SKM-1 (cell line): ENCODE measurements around the gene MBD5.

ENCODE experiments used
- DNase-seq: peaks from one replicate; lab custom pipeline; 2025; ENCODE audit not compliant: unreplicated experiment; lab: John Stamatoyannopoulos, UW

MBD5 gene

GRCh38 chr2:148513427-148513826 lies 492.5 kb downstream of the MBD5 start:
- DNase-seq: no peak

GRCh38 chr2:148515120-148515519 lies 494.2 kb downstream of the MBD5 start:
- no peak for DNase-seq

GRCh38 chr2:148515976-148516375 lies 495.1 kb downstream of the MBD5 start:
- no peak for DNase-seq

GRCh38 chr2:148517296-148517695 lies 496.4 kb downstream of the MBD5 start:
- DNase-seq: no peak

- DNase-seq: no peak
These were observed 496.9 kb downstream of the MBD5 start for GRCh38 chr2:148517822-148518221.

GRCh38 chr2:148519013-148519412 lies 498.1 kb downstream of the MBD5 start:
- DNase-seq: no peak

GRCh38 chr2:148521181-148521580 lies 500.3 kb downstream of the MBD5 start:
- no peak for DNase-seq

GRCh38 chr2:148523315-148523714 lies 502.4 kb downstream of the MBD5 start:
- DNase-seq: no peak

GRCh38 chr2:148524519-148524919 lies 503.6 kb downstream of the MBD5 start:
- no peak for DNase-seq

- DNase-seq: no peak
These were observed 504.2 kb downstream of the MBD5 start for GRCh38 chr2:148525130-148525529.

GRCh38 chr2:148526509-148527346 lies 505.8 kb downstream of the MBD5 start:
- DNase-seq: no peak

GRCh38 chr2:148527488-148528340 lies 506.8 kb downstream of the MBD5 start:
- DNase-seq: no peak

- no peak for DNase-seq
These were observed 507.6 kb downstream of the MBD5 start for GRCh38 chr2:148528356-148529064.

GRCh38 chr2:148529745-148530144 lies 508.9 kb downstream of the MBD5 start:
- DNase-seq: no peak

GRCh38 chr2:148530350-148530749 lies 509.5 kb downstream of the MBD5 start:
- DNase-seq: no peak

GRCh38 chr2:148531235-148531634 lies 510.3 kb downstream of the MBD5 start:
- DNase-seq: no peak

GRCh38 chr2:148531669-148532428 lies 511.0 kb downstream of the MBD5 start:
- DNase-seq: no peak

GRCh38 chr2:148533004-148533403 lies 512.1 kb downstream of the MBD5 start:
- no peak for DNase-seq

- no peak for DNase-seq
These were observed 512.8 kb downstream of the MBD5 start for GRCh38 chr2:148533685-148534084.

GRCh38 chr2:148534416-148535204 lies 513.7 kb downstream of the MBD5 start:
- DNase-seq: no peak
